ENCODE results near the gene WDR45B. TPM values are rescaled to one million over a fixed set of nuclear protein-coding genes. Genes with fewer than 3 reads are reported as not detected.

Gene WDR45B
- total RNA-seq, 4 donors from 2014 or later: 68.1 to 108 (median 83.6) TPM

DNA sequence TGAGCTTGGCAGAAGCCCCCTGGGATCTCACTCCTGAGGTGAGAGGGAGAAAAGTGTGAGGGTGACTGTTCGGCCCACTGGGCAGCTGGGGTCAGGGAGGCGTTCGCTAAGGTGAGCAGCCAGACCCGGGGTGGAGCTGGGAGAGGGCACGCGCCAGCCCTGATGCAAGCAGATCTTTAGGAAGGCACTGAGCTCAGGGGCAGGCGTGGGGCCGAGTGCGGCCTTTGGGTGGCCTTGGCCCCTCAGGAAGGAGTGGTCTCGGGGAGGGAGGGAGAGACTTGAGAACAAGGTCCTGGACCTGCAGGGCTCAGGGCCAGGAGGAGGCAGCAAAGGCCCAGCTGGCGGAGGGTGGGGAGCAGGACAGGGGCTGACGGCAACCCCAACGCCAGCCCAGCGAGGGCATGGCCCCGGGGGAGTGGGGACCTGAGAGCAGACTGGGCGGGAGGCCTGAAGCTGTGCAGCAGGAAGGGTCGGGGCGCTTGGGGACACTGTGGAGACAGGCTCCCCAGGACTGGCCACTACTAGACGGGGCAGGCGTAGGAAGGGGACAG lies 14.5 kb upstream of the WDR45B start:
- in situ Hi-C loops (cut with MboI; ENCODE audit: low pct_ligation_motif_present in 1 of 4, low pct_unique_long_range_greater_than_20kb in 1 of 4, low sequenced_read_pairs in 3 of 4) (loop anchor here in 2 of 4 donors (10.0 to 25.0 kb wide), 2 partner anchors 100 to 102 kb away; partner anchors contain the start of gene TBCD (in 1 of the 2)), intact Hi-C loops (cut with DNase I; ENCODE audit: low total_unique reads) (loop anchor here (10.0 kb wide), 1 partner anchor 112 kb away; no protein-coding TSS in a partner anchor)
- Histone ChIP-seq H3K9me3 (no peaks in the 10 kb centered on the region), H3K36me3 (no peaks in the 10 kb centered on the region), H3K4me3 (no peak overlapping the region), H3K27me3 (no peaks in the 10 kb centered on the region), H3K4me1 (no peaks in the 10 kb centered on the region), H3K27ac (no peak overlapping the region)
- TF ChIP-seq, protein P1, sequence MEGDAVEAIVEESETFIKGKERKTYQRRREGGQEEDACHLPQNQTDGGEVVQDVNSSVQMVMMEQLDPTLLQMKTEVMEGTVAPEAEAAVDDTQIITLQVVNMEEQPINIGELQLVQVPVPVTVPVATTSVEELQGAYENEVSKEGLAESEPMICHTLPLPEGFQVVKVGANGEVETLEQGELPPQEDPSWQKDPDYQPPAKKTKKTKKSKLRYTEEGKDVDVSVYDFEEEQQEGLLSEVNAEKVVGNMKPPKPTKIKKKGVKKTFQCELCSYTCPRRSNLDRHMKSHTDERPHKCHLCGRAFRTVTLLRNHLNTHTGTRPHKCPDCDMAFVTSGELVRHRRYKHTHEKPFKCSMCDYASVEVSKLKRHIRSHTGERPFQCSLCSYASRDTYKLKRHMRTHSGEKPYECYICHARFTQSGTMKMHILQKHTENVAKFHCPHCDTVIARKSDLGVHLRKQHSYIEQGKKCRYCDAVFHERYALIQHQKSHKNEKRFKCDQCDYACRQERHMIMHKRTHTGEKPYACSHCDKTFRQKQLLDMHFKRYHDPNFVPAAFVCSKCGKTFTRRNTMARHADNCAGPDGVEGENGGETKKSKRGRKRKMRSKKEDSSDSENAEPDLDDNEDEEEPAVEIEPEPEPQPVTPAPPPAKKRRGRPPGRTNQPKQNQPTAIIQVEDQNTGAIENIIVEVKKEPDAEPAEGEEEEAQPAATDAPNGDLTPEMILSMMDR (IDR thresholded peaks at IDR 0.05): no peak
- no peak for TF ChIP-seq POLR2A (IDR thresholded peaks at IDR 0.05)
- TF ChIP-seq POLR2AphosphoS5 (IDR thresholded peaks at IDR 0.05): no peak
- TF ChIP-seq EP300 (IDR thresholded peaks at IDR 0.05; ENCODE audit: low read depth): no peak
- DNase-seq: no peak
- 40 to 92% methylated on average over 1 to 20 of the region's 20 CpGs for WGBS, 2 donors (ENCODE audit: low coverage in 1 of 2)

DNA sequence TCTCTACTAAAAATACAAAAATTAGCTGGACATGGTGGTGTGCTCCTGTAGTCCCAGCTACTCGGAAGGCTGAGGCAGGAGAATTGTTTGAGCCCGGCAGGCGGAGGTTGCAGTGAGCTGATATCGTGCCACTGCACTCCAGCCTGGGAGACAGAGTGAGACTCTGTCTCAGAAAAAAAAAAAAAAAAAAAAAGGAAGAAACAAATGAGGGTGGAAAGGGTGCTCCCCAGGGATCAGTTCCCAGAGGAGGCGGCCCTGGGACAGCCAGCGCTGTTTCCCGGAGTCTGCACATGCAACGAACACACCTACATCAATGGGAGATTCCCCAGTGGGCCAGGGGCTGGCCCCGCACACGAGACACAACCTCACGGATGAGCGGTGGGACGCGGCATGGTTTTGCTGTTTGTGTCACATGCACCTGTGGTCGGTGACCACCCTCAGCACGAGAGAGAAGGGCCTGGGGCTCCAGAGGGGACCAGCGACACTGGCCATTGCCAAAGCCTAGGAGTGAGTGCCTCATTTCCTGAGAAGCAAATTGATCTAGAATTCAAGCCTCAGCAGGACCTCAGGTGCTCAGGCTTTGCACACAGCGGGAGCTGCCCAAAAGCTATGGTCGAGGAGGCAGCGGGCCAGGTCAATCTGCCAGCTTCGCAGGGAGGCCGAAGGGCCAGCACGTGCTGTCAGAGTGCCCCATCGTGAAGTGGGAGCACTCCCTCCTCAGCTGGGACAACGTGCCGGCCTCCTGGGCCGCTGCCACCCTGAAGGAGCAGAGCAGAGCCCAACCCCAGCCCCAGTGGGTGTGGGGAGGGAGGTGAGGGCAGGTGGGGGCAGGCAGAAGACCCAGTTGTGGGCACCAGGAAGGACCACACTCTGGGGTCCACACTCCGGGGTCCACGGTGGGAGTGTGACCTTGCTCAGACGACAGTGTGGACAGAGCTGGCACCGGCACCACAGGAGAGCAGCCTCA lies 13.8 kb upstream of the WDR45B start:
- Histone ChIP-seq H3K9me3 (no peaks in the 10 kb centered on the region), H3K36me3 (no peaks in the 10 kb centered on the region), H3K27ac (no peak overlapping the region), H3K4me3 (no peak overlapping the region), H3K4me1 (no peaks in the 10 kb centered on the region), H3K27me3 (no peaks in the 10 kb centered on the region)
- intact Hi-C loops (cut with DNase I; ENCODE audit: low total_unique reads) (loop anchor here (10.0 kb wide), 1 partner anchor 113 kb away; no protein-coding TSS in a partner anchor), in situ Hi-C loops (cut with MboI; ENCODE audit: low pct_ligation_motif_present in 1 of 4, low pct_unique_long_range_greater_than_20kb in 1 of 4, low sequenced_read_pairs in 3 of 4) (loop anchor here in 2 of 4 donors (10.0 to 25.0 kb wide), 2 partner anchors 100 to 103 kb away; partner anchors contain the start of gene TBCD (in 1 of the 2))
- DNase-seq: no peak
- TF ChIP-seq EP300 (IDR thresholded peaks at IDR 0.05; ENCODE audit: low read depth) (no peak), POLR2AphosphoS5 (IDR thresholded peaks at IDR 0.05) (no peak), POLR2A (IDR thresholded peaks at IDR 0.05) (no peak)
- TF ChIP-seq, protein P1 (IDR thresholded peaks at IDR 0.05): no peak
- 88 to 91% methylated on average over 5 to 21 of the region's 31 CpGs for WGBS, 2 donors (ENCODE audit: low coverage in 1 of 2)

DNA sequence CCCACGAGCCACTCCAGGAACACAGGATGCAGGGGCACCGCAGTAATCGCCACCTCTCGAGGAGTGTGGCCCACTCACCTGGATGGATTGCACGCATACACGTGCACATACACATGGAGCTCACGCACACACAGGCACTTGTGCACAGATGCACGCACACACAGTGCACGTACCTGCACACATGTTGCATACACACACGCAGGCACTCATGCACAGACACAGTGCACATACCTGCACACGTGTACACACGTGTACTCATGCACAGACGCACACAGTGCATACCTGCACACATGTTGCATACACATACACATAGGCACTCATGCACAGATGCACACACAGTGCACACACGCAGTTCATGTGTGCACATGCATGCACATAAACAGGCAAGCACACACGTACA lies 11.6 kb upstream of the WDR45B start:
- H3K27ac ChIP-seq: no peak overlapping the region
- H3K9me3 ChIP-seq: no peaks in the 10 kb centered on the region
- DNase-seq: no peak
- H3K4me1 ChIP-seq: peaks cover 0 to 11% (median 10%) of the 10 kb centered on the region in 4 donors
- no peaks in the 10 kb centered on the region for H3K36me3 ChIP-seq
- WGBS, 2 donors (ENCODE audit: low coverage in 1 of 2): 90% methylated on average over 15 of the region's 15 CpGs; no CpG with 5 or more reads in 1 of the 2 donors
- in situ Hi-C loops (cut with MboI; ENCODE audit: low pct_ligation_motif_present in 1 of 4, low pct_unique_long_range_greater_than_20kb in 1 of 4, low sequenced_read_pairs in 3 of 4) (loop anchor here in 3 of 4 donors (10.0 to 25.0 kb wide), 2 partner anchors 102 to 105 kb away; partner anchors contain the start of gene TBCD (in 1 of the 3)), intact Hi-C loops (cut with DNase I; ENCODE audit: low total_unique reads) (loop anchor here (10.0 kb wide), 1 partner anchor 115 kb away; no protein-coding TSS in a partner anchor)
- no peak overlapping the region for H3K4me3 ChIP-seq
- TF ChIP-seq POLR2AphosphoS5 (IDR thresholded peaks at IDR 0.05): no peak
- TF ChIP-seq EP300 (IDR thresholded peaks at IDR 0.05; ENCODE audit: low read depth): no peak
- TF ChIP-seq, protein P1 (IDR thresholded peaks at IDR 0.05): no peak
- no peak for TF ChIP-seq POLR2A (IDR thresholded peaks at IDR 0.05)
- no peaks in the 10 kb centered on the region for H3K27me3 ChIP-seq
